GM23338 (cell line): Measurements from ENCODE around the gene SNX14. TPM values are rescaled to one million over a fixed set of nuclear protein-coding genes. Genes with fewer than 3 reads are reported as not detected.

Experiments
- ATAC-seq: fragments of 200-7000 bp; cut with Tn5 transposase; 3 replicates; pipeline ENCODE4 v1.9.1; 2020
- DNase-seq: peaks from one replicate; pipeline ENCODE4 v3.0.0-alpha.2; 2015; ENCODE audit warnings: low spot score
- H2AFZ ChIP-seq: fragments of 200-600 bp; sonication (generic); 2 replicates; pipeline ENCODE4 v1.8.0; 2016; ENCODE audit warnings: antibody characterized with exemption, mild to moderate bottlenecking, moderate library complexity
- H3F3A ChIP-seq: fragments of 200-600 bp; sonication (generic); replicated peaks from 2 replicates; pipeline ENCODE4 v1.8.0; 2017; ENCODE audit warnings: antibody characterized with exemption, mixed run types, low read depth
- H3K27ac ChIP-seq: fragments of 200-600 bp; sonication (generic); 2 replicates; pipeline ENCODE4 v1.6.1; 2016; ENCODE audit warnings: low read depth
- H3K27me3 ChIP-seq: fragments of 200-600 bp; sonication (generic); 2 replicates; pipeline ENCODE4 v1.8.0; 2016; ENCODE audit warnings: mild to moderate bottlenecking, mixed run types, moderate library complexity; ENCODE audit not compliant: insufficient read depth
- H3K36me3 ChIP-seq: fragments of 200-600 bp; sonication (generic); 2 replicates; pipeline ENCODE4 v1.8.0; 2016; ENCODE audit warnings: mild to moderate bottlenecking; ENCODE audit not compliant: insufficient read depth
- H3K4me1 ChIP-seq: fragments of 200-600 bp; sonication (generic); 2 replicates; pipeline ENCODE4 v1.8.0; 2016; ENCODE audit warnings: mild to moderate bottlenecking, moderate library complexity; ENCODE audit not compliant: insufficient read depth
- H3K4me2 ChIP-seq: fragments of 200-600 bp; sonication (generic); 2 replicates; pipeline ENCODE4 v1.7.1; 2017; ENCODE audit warnings: mixed run types
- H3K4me3 ChIP-seq: fragments of 200-600 bp; sonication (generic); 2 replicates; pipeline ENCODE4 v1.6.1; 2016; ENCODE audit warnings: mixed run types
- H3K79me2 ChIP-seq: fragments of 200-600 bp; sonication (generic); replicated peaks from 2 replicates; pipeline ENCODE4 v1.8.0; 2017; ENCODE audit warnings: mild to moderate bottlenecking; ENCODE audit not compliant: insufficient read depth
- H3K9me2 ChIP-seq: fragments of 200-600 bp; sonication (generic); 2 replicates; pipeline ENCODE4 v1.8.0; 2017; ENCODE audit not compliant: insufficient read depth
- H4K20me1 ChIP-seq: fragments of 200-600 bp; sonication (generic); replicated peaks from 2 replicates; pipeline ENCODE4 v1.8.0; 2017; ENCODE audit warnings: mild to moderate bottlenecking; ENCODE audit not compliant: insufficient read depth
- H3K27ac Mint-ChIP-seq: 2 replicates; pipeline ENCODE4 v1.8.0; 2020; ENCODE audit warnings: inconsistent platforms, mild to moderate bottlenecking, moderate library complexity, mixed read lengths
- H3K27me3 Mint-ChIP-seq: 3 replicates; pipeline ENCODE4 v1.8.0; 2022; ENCODE audit warnings: low read depth, mild to moderate bottlenecking, moderate library complexity, mixed read lengths, inconsistent platforms; ENCODE audit not compliant: insufficient read depth, poor library complexity
- H3K36me3 Mint-ChIP-seq: 3 replicates; pipeline ENCODE4 v1.8.0; 2021; ENCODE audit warnings: low read depth, mild to moderate bottlenecking, inconsistent platforms, moderate library complexity, mixed read lengths
- H3K4me1 Mint-ChIP-seq: 3 replicates; pipeline ENCODE4 v1.8.0; 2020; ENCODE audit warnings: mild to moderate bottlenecking, inconsistent platforms, mixed read lengths
- H3K4me3 Mint-ChIP-seq: 3 replicates; pipeline ENCODE4 v1.8.0; 2021; ENCODE audit warnings: moderate library complexity, mild to moderate bottlenecking, inconsistent platforms, mixed read lengths
- H3K9me3 Mint-ChIP-seq: 3 replicates; pipeline ENCODE4 v1.8.0; 2020; ENCODE audit warnings: moderate library complexity, mild to moderate bottlenecking, inconsistent platforms, mixed read lengths
- CREB1 ChIP-seq: fragments of 250-450 bp; sonication (Bioruptor Pico); IDR thresholded peaks from 2 replicates; pipeline ENCODE4 v1.5.0; 2020; ENCODE audit warnings: low read depth, mild to moderate bottlenecking, moderate library complexity
- EZH2 ChIP-seq: fragments of 200-600 bp; sonication (generic); IDR thresholded peaks from one replicate; pipeline ENCODE4 v1.8.0; 2017; ENCODE audit warnings: antibody characterized with exemption, mild to moderate bottlenecking, low read depth; ENCODE audit not compliant: unreplicated experiment
- EZH2phosphoT487 ChIP-seq: fragments of 200-600 bp; sonication (generic); IDR thresholded peaks from one replicate; pipeline ENCODE4 v1.8.1; 2018; ENCODE audit warnings: antibody characterized with exemption; ENCODE audit not compliant: unreplicated experiment
- JUNB ChIP-seq: IDR thresholded peaks from one replicate; pipeline ENCODE4 v1.6.1; 2016; ENCODE audit warnings: antibody characterized with exemption; ENCODE audit not compliant: unreplicated experiment
- NANOG ChIP-seq: IDR thresholded peaks from 2 replicates; pipeline ENCODE4 v1.6.1; 2016; ENCODE audit warnings: antibody characterized with exemption, borderline replicate concordance
- POLR2AphosphoS5 ChIP-seq: IDR thresholded peaks from 2 replicates; pipeline ENCODE4 v1.6.1; 2016; ENCODE audit warnings: antibody characterized with exemption, low read depth
- STAT1 ChIP-seq: IDR thresholded peaks from one replicate; pipeline ENCODE4 v1.6.1; 2016; ENCODE audit warnings: antibody characterized with exemption; ENCODE audit not compliant: unreplicated experiment
- ZNF114 ChIP-seq: fragments of 250-450 bp; sonication (Bioruptor Pico); IDR thresholded peaks from 2 replicates; pipeline ENCODE4 v1.5.0; 2020; ENCODE audit warnings: mild to moderate bottlenecking, moderate library complexity
- ZNF331 ChIP-seq: fragments of 250-450 bp; sonication (Bioruptor Pico); IDR thresholded peaks from 2 replicates; pipeline ENCODE4 v1.5.0; 2020; ENCODE audit warnings: low read depth, mild to moderate bottlenecking, moderate library complexity
- polyA plus RNA-seq: library from polyadenylated mRNA; unstranded; fragments of >200 nt; fragmentation: Nextera tagmentation; extraction: Ambion mirVana; gene quantifications from 2 replicates; pipeline ENCODE4 v1.2.1, GENCODE V29; 2016
- total RNA-seq: library from RNA; depleted of rRNA; stranded (reverse); fragments of >200 nt; shearing (Covaris generic); gene quantifications from 2 replicates; pipeline ENCODE4 v1.2.3, GENCODE V29; 2014
- TF ChIP-seq, protein P1 (sequence below), 2 experiments: fragments of 200-600 bp in 1 of 2; sonication (generic) in 1 of 2; conservative IDR thresholded peaks; 2 replicates each; pipeline versions ENCODE4 v1.5.1 to v1.6.1; 2016 to 2017; ENCODE audit warnings: antibody characterized with exemption in 2 of 2, low read depth in 2 of 2, mild to moderate bottlenecking in 2 of 2, moderate library complexity in 1 of 2
- TF ChIP-seq, protein P2 (sequence below): IDR thresholded peaks from one replicate; pipeline ENCODE4 v1.6.1; 2018; ENCODE audit warnings: antibody characterized with exemption; ENCODE audit not compliant: unreplicated experiment
- TF ChIP-seq, protein P3 (sequence below): IDR thresholded peaks from 2 replicates; pipeline ENCODE4 v1.6.1; 2016; ENCODE audit warnings: antibody characterized with exemption

The SNX14 gene
- total and polyA plus RNA-seq, 2 experiments from 2014 or later, result 23.1 to 32.0 TPM

DNA sequence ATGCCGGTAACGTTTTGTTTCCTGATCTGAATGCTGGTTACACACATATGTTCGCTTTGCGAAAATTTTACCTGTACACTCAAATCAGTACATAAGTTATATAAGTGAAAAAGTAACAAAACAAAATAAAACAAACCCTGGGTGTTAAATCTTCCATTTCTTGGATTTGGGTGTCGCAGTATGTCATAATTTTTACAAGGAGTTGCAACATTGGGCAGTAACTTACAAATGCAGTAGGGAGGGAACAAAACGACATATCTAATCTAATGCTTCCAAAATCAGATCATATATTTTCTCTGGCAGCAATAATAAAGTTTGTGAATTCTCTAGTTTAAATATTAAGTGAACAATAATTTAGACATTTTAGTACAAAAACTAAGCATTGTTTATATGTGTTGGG, 25.2 kb downstream of the SNX14 start:
- H3K36me3 Mint-ChIP-seq, result peaks cover 10% of the 10 kb centered on the region; the same call in 2 of the 3 replicates
- no peaks in the 10 kb centered on the region for H3F3A ChIP-seq

DNA sequence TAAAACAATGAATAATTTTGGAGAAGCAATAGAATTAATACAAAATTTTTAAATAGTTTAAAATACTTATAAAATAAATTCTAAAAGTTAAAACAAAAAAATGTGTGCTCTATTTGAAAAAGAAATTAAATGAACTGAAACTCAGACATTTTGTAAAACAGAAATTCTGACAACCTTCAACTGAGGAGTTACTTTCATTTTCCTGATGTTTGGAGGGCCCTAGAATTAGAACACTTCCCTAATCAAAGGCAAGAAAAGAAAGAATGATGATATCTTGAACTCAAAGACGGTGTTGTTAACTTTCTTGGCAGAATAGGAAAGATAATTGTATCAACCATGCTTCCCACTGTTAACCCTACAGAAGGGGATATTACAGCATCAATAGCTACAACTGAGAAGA, 27.9 kb downstream of the SNX14 start:
- Histone ChIP-seq H3F3A (no peaks in the 10 kb centered on the region), H3K27ac (no peak overlapping the region), H3K27me3 (no peaks in the 10 kb centered on the region), H3K4me2 (no peak overlapping the region), H4K20me1 (no peaks in the 10 kb centered on the region; the same call in 1 of the 2 replicates), H3K79me2 (no peaks in the 10 kb centered on the region), H2AFZ (no peak overlapping the region), H3K4me1 (no peaks in the 10 kb centered on the region), H3K36me3 (peaks cover 6% of the 10 kb centered on the region; the same call in 1 of the 2 replicates), H3K9me2 (no peaks in the 10 kb centered on the region), H3K4me3 (no peak overlapping the region)
- ATAC-seq (no peak), DNase-seq (no peak)
- Mint-ChIP-seq H3K4me3 (no peak overlapping the region), H3K9me3 (no peaks in the 10 kb centered on the region), H3K36me3 (peaks cover 14% of the 10 kb centered on the region; the same call in 2 of the 3 replicates), H3K4me1 (no peaks in the 10 kb centered on the region), H3K27ac (no peak overlapping the region), H3K27me3 (peaks cover 3% of the 10 kb centered on the region)
- TF ChIP-seq ZNF331 (CRISPR knock-in tag) (no peak), STAT1 (no peak), ZNF114 (no peak), POLR2AphosphoS5 (no peak), NANOG (no peak), EZH2phosphoT487 (no peak), JUNB (no peak), EZH2 (no peak), CREB1 (CRISPR knock-in tag) (no peak)
- TF ChIP-seq, protein P1, sequence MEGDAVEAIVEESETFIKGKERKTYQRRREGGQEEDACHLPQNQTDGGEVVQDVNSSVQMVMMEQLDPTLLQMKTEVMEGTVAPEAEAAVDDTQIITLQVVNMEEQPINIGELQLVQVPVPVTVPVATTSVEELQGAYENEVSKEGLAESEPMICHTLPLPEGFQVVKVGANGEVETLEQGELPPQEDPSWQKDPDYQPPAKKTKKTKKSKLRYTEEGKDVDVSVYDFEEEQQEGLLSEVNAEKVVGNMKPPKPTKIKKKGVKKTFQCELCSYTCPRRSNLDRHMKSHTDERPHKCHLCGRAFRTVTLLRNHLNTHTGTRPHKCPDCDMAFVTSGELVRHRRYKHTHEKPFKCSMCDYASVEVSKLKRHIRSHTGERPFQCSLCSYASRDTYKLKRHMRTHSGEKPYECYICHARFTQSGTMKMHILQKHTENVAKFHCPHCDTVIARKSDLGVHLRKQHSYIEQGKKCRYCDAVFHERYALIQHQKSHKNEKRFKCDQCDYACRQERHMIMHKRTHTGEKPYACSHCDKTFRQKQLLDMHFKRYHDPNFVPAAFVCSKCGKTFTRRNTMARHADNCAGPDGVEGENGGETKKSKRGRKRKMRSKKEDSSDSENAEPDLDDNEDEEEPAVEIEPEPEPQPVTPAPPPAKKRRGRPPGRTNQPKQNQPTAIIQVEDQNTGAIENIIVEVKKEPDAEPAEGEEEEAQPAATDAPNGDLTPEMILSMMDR (conservative IDR thresholded peaks at IDR 0.05; ENCODE audit: low read depth in 2 of 2), result no peak
- TF ChIP-seq, protein P2, sequence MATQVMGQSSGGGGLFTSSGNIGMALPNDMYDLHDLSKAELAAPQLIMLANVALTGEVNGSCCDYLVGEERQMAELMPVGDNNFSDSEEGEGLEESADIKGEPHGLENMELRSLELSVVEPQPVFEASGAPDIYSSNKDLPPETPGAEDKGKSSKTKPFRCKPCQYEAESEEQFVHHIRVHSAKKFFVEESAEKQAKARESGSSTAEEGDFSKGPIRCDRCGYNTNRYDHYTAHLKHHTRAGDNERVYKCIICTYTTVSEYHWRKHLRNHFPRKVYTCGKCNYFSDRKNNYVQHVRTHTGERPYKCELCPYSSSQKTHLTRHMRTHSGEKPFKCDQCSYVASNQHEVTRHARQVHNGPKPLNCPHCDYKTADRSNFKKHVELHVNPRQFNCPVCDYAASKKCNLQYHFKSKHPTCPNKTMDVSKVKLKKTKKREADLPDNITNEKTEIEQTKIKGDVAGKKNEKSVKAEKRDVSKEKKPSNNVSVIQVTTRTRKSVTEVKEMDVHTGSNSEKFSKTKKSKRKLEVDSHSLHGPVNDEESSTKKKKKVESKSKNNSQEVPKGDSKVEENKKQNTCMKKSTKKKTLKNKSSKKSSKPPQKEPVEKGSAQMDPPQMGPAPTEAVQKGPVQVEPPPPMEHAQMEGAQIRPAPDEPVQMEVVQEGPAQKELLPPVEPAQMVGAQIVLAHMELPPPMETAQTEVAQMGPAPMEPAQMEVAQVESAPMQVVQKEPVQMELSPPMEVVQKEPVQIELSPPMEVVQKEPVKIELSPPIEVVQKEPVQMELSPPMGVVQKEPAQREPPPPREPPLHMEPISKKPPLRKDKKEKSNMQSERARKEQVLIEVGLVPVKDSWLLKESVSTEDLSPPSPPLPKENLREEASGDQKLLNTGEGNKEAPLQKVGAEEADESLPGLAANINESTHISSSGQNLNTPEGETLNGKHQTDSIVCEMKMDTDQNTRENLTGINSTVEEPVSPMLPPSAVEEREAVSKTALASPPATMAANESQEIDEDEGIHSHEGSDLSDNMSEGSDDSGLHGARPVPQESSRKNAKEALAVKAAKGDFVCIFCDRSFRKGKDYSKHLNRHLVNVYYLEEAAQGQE, result no peak
- TF ChIP-seq, protein P3, sequence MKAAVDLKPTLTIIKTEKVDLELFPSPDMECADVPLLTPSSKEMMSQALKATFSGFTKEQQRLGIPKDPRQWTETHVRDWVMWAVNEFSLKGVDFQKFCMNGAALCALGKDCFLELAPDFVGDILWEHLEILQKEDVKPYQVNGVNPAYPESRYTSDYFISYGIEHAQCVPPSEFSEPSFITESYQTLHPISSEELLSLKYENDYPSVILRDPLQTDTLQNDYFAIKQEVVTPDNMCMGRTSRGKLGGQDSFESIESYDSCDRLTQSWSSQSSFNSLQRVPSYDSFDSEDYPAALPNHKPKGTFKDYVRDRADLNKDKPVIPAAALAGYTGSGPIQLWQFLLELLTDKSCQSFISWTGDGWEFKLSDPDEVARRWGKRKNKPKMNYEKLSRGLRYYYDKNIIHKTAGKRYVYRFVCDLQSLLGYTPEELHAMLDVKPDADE, result no peak

More for the DNA sequence above, 25.2 kb downstream of the SNX14 start:
- Histone ChIP-seq H4K20me1 (no peaks in the 10 kb centered on the region; the same call in 1 of the 2 replicates), H3K36me3 (peaks cover 6% of the 10 kb centered on the region; the same call in 1 of the 2 replicates), H3K4me1 (no peaks in the 10 kb centered on the region), H3K27ac (no peak overlapping the region), H3K27me3 (no peaks in the 10 kb centered on the region), H3K4me3 (no peak overlapping the region), H3K4me2 (no peak overlapping the region), H3K79me2 (no peaks in the 10 kb centered on the region), H3K9me2 (no peaks in the 10 kb centered on the region), H2AFZ (no peak overlapping the region)
- no peak for TF ChIP-seq JUNB
- TF ChIP-seq EZH2, result no peak
- TF ChIP-seq, protein P3, result no peak
- TF ChIP-seq ZNF331 (CRISPR knock-in tag), result no peak
- TF ChIP-seq POLR2AphosphoS5, result no peak
- Mint-ChIP-seq H3K9me3 (no peaks in the 10 kb centered on the region), H3K27me3 (peaks cover 3% of the 10 kb centered on the region), H3K27ac (no peak overlapping the region), H3K4me1 (no peaks in the 10 kb centered on the region), H3K4me3 (no peak overlapping the region)
- ATAC-seq, result no peak
- DNase-seq, result no peak
